GM12873 (cell line): Measurements from ENCODE around the gene NRARP.

Experiments used
- TF ChIP-seq, protein P1 (sequence below): IDR thresholded peaks from 2 replicates; pipeline ENCODE4 v1.5.1; 2012; ENCODE audit warnings: low read depth, mild to moderate bottlenecking, moderate library complexity, low read length, control low read depth; ENCODE audit not compliant: insufficient read depth; ENCODE audit errors: missing control alignments

The NRARP gene

DNA sequence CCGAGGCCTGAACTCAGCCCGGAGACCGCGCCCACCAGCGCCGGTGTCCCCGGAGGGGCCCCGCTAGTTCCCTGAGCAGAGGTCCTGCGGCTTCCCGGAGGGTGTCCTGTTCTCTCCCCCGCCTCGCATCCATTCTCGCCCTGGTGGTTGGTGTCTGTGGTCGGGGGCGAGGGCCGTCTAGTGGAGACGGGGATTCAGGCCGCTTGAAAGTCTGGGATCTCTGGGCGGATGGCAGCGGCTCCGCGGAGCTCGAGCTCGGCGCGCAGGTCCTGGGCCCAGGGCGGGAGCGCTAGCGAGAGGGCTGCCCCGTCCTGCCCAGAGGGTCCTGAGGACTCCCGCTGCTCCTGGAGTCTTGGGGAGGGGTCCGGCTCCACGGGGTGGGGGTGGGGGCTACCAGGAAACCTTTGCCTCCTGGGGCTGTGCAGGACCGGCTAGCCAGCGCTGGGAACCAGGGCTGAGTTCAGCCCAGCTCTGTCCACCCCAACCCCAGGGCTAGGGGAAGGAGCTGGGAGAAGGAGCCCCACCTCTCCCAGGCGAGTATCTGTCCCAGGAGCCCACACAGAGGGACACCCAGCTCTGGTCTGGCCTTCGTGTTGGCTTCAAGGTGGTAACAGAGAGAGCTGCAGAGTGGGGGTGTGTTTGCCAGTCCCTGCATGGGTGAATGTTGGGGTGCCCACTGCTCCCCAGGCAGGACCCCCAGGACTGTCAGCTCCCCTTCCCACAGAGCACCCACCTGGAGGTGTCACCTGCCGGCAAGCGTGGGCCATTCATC, 20.5 kb downstream of the NRARP start:
- TF ChIP-seq, protein P1, sequence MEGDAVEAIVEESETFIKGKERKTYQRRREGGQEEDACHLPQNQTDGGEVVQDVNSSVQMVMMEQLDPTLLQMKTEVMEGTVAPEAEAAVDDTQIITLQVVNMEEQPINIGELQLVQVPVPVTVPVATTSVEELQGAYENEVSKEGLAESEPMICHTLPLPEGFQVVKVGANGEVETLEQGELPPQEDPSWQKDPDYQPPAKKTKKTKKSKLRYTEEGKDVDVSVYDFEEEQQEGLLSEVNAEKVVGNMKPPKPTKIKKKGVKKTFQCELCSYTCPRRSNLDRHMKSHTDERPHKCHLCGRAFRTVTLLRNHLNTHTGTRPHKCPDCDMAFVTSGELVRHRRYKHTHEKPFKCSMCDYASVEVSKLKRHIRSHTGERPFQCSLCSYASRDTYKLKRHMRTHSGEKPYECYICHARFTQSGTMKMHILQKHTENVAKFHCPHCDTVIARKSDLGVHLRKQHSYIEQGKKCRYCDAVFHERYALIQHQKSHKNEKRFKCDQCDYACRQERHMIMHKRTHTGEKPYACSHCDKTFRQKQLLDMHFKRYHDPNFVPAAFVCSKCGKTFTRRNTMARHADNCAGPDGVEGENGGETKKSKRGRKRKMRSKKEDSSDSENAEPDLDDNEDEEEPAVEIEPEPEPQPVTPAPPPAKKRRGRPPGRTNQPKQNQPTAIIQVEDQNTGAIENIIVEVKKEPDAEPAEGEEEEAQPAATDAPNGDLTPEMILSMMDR: no peak

DNA sequence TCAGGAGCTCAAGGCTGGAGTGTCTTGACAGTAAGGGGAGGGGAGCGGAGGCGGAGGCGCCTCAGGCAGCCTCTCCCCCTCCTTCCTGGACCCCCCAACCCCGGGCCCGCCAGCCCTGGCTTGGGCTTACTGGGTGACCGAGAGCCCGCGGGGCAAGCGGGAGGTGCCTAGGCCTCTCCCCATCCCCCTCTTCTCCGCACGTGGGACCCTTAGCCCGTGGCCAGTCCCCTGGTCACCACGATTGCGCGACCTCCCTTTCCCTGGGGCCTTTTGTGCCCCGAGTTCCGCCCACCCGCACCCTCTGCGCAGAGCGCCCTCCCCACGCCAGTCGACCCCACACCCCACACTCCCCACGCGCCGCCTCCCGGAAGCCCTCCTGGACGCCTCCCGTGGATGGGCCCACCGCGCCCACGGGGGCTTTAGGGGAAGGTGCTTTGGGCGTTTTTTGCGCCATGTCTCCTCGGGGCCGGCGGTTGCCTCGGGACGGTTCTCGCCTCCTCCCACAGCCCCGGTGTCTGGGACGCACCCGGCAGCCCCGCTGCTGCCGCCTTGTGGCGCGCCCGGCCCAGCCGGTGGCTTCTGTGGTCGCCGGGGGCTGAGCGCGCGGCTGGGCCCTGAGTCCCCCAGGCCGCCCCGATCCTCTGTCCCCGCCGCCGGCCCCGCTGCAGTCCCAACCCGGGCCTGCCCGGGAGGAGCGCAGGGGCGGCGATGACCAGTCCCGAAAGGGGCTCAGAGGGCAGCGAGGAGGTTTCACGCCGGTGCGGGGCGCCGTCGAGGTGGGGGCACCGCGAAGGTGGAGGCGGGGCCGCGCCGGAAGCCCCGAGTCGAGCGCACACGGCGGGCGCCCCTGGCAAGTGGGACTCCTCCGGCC, 21.4 kb downstream of the NRARP start:
- TF ChIP-seq, protein P1: peak; percentile 32

DNA sequence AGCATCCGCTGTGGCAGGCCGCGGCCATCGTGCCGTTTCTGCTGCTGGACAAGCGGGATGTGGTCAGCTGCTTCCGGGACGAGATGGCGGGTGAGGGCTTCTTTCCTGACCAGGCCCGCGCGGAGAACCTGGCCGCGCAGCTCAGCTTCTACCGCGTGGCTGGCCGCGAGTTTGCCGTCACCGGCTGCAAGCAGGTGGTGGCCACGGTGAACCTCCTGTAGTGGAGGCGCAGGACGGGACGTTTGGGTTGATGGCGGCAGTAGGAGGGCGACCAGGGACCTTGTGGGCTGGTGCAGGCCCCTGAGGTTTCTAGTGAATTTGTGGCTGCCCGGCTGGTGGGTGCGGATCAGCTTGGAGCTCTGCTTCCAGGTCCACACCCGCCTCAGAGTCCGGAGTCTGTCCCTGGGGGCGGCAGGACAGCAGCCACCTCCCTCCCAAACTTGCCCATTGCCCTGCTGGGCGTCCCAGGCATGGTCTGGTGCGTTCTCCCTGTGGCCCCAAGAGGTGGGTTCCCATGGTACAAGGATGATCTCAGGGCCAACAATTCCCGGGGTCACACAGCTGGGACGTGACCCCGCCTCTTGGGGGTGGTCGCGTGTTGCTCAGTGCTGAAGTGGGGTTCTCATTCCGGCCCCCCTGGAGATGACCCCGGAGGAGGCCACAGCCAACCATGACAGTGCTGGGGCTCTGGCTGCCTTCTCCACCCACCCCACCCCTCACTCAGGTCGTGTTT, 22.2 kb downstream of the NRARP start:
- TF ChIP-seq, protein P1: no peak

DNA sequence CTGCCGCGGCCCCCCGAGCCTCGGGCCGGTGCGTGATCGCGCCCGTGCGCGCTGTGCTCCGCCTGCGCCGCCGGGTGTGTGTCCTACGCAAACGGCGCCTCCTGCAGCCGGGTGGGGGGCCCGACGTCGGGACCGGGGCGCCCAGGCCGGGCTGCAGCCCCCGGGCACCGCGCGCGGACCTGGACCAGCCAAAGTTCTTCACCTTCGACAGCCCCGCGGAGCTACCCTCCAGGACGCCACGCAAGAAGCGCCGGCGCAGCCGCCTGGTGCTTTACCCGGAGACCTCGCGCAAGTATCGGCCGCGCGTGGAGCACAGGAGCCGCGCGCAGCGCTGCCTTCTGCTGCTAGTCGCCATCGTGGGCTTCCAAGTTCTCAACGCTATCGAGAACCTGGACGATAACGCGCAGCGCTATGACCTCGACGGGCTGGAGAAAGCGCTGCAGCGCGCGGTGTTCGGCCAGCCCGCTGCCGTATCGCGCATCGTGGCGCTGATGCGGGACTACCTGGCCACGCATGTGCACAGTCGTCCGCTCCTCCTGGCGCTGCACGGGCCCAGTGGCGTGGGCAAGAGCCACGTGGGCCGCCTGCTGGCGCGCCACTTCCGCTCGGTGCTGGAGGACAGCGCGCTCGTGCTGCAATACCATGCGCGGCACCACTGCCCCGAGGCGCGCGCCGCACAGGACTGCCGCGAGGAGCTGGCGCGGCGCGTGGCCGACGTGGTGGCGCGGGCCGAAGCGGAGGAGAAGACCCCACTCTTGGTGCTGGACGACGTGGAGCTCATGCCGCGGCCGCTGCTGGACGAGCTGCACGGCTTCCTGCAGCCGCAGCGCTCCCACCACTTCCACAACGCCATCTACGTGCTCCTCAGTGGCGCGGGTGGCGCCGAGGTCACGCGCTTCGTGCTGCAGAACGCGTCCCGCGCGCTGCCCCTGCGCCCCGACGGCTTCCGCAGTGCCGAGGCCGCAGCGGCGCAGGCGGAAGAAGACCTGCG, 23.1 kb downstream of the NRARP start:
- TF ChIP-seq, protein P1: no peak

DNA sequence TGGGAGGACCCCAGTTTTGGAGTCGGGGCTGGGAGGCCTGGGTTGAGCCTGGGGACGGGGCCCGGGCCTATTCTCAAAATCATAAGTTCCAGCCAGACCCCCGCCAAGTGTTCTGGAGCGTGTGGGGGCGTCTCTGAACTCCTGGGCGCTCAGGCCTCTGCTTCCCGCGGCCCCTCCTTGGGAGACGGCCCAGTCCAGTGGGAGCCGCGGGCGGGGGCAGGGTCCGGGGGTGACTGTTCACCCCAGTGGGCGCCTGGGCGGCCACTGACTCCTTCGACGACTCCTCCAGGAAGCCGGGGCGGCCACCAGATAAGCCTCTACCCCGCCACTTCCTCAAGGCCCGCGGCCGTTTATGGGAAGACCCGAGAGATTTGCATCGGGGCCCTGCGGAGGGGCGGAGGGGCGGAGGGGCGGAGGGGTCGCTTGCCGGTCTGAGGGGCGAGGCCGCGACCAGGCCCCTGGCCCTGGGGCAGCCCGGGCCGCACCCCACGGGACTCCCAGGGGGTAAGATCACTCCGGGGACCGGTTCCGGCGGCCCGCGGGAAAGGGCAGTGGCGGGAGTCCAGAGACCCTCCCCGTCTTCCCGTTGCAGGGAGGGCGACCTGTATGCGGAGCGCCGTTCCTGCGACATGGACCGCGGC, 23.9 kb downstream of the NRARP start:
- TF ChIP-seq, protein P1: no peak

DNA sequence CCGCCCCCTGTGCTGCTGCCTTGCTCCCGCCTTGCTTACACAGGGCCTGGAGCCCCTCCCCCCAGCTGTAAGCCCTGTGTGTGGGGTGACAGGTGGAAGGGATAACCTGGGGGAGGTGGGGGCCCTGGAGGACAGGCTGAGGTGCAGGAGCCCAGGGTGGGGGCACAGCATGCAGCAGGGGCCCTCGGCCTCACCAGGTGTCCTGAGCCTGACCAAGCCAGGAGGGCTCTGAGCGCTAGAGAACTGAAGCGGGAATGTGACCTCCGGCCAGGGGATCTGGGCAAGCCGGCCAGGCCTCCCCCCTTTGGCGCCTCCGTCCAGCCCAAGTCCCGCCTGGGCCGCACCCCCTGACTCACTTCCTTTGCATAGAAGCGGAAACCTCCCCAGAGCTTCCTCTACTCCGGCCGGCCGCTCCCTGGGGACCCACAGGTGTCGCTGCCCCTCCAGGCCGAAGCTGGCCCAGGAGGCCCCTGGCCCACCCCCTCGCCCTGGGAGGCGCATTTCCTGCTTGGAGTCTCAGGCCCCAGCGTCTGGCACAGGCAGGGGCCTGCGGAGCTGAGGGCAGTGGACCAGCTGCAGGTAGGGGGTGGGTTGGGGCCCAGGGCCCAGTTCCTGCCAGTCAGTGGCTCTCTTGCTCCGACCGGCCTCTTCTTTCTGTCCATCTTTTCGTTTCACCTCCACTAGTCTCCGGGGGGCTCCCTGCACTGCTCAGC, 24.6 kb downstream of the NRARP start, which contains the start of gene TOR4A:
Gene TOR4A (plus strand): TSS at position 398 of the 713 bp plus-strand sequence. CDS start 964 bp downstream, outside the sequence.
- TF ChIP-seq, protein P1: peak; percentile 33
